Measurements from ENCODE around the gene CLUH.

DNA sequence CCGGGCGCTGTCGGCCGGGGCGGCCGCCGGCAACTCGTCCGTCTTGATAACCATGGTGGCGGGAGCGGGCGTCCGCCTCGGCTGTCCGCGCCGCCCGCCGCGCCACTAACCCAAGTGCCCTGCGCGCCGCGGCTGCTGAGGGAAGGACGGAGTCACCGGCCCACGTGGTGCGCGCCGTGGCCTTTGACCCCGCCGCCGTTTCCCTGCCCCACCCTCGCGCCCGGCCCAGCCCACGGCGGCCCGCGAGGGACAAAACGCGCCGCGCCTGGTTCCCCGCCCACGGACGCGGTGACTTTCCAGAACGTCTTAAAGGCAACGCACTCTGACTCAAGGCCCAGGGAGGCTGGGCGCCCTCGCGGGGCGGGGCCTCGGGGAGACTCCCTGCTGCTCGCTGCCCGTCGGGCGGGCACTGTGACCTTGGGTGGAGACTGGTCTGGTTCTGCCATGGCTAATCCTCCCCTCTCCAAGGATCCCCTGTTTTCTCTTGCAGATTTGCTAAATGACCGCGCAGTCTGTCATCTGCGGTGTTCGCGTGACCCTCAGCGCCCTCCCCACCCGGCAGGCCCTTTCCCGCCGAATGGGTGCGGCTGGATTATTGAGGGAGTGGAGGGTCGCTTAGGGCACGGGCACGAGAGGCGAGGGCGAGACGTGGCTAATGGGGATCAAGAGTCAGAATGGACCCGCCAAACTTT is at the start of gene CLUH:
- TF ChIP-seq POLR2A (IDR thresholded peaks at IDR 0.05; ENCODE audit: low read length) (peak; percentile 83), GATA1 (IDR thresholded peaks at IDR 0.05; ENCODE audit: low read depth, low read length) (no peak)

All from erythroblast (primary cell).